ENCODE measurements around the gene RBMS3. TPM values are rescaled to one million over a fixed set of nuclear protein-coding genes. Genes with fewer than 3 reads are reported as not detected.

The RBMS3 gene
- total and polyA plus RNA-seq, 2 donors (not counting 1 experiment from before 2014, with no cell fraction given): 26.9 to 68.4 TPM

GRCh38 chr3:29594261-29594660 lies 313.4 kb downstream of the RBMS3 start:
- Histone ChIP-seq H3K36me3 (ENCODE audit: control insufficient read depth, insufficient read depth, low read length) (no peaks in the 10 kb centered on the region), H3K27me3 (ENCODE audit: control insufficient read depth, insufficient read depth, low read length) (no peaks in the 10 kb centered on the region), H3K9ac (ENCODE audit: insufficient read depth, low read length) (no peak overlapping the region), H3K4me3 (replicated peaks in 1 of 4; ENCODE audit: control extremely low read depth in 1 of 4, insufficient read depth in 1 of 4, low read depth in 3 of 4, low read length in 4 of 4) (no peak overlapping the region), H3K27ac (ENCODE audit: insufficient read depth, low read length) (no peak overlapping the region), H3K79me2 (ENCODE audit: control insufficient read depth, insufficient read depth, low read length) (no peaks in the 10 kb centered on the region), H2AFZ (ENCODE audit: low read length) (no peak overlapping the region), H3K9me3 (ENCODE audit: control insufficient read depth, insufficient read depth, low read depth, low read length) (no peaks in the 10 kb centered on the region), H4K20me1 (ENCODE audit: control insufficient read depth, extremely low read depth, insufficient read depth, low read length) (no peaks in the 10 kb centered on the region), H3K4me2 (ENCODE audit: extremely low read depth, insufficient read depth, low read length) (no peak overlapping the region), H3K4me1 (ENCODE audit: control insufficient read depth, extremely low read depth, insufficient read depth, low read length) (no peaks in the 10 kb centered on the region)
- no peak for TF ChIP-seq CTCF (conservative IDR thresholded peaks at IDR 0.05 in 1 of 2, IDR thresholded peaks at IDR 0.05 in 1 of 2; ENCODE audit: low read depth in 1 of 2, low read length in 2 of 2)
- TF ChIP-seq EZH2 (IDR thresholded peaks at IDR 0.05; ENCODE audit: low read length, missing control alignments): no peak
- peak; percentile 11 to 34 for DNase-seq (ENCODE audit: low read depth in 2 of 2)

GRCh38 chr3:29597376-29598008 lies 316.6 kb downstream of the RBMS3 start:
- Histone ChIP-seq H2AFZ (ENCODE audit: low read length) (peak overlapping the region; percentile 46), H4K20me1 (ENCODE audit: control insufficient read depth, extremely low read depth, insufficient read depth, low read length) (no peaks in the 10 kb centered on the region), H3K4me1 (ENCODE audit: control insufficient read depth, extremely low read depth, insufficient read depth, low read length) (no peaks in the 10 kb centered on the region), H3K27ac (ENCODE audit: insufficient read depth, low read length) (no peak overlapping the region), H3K4me2 (ENCODE audit: extremely low read depth, insufficient read depth, low read length) (peak overlapping the region; percentile 69), H3K36me3 (ENCODE audit: control insufficient read depth, insufficient read depth, low read length) (no peaks in the 10 kb centered on the region), H3K9ac (ENCODE audit: insufficient read depth, low read length) (no peak overlapping the region), H3K27me3 (ENCODE audit: control insufficient read depth, insufficient read depth, low read length) (no peaks in the 10 kb centered on the region), H3K4me3 (replicated peaks in 1 of 4; ENCODE audit: control extremely low read depth in 1 of 4, insufficient read depth in 1 of 4, low read depth in 3 of 4, low read length in 4 of 4) (peak overlapping the region in 3 of 4 experiments; percentile 0 to 15 (median 8)), H3K9me3 (ENCODE audit: control insufficient read depth, insufficient read depth, low read depth, low read length) (no peaks in the 10 kb centered on the region), H3K79me2 (ENCODE audit: control insufficient read depth, insufficient read depth, low read length) (no peaks in the 10 kb centered on the region)
- DNase-seq (ENCODE audit: low read depth in 2 of 2): peak; percentile 9 to 12
- no peak for TF ChIP-seq CTCF (conservative IDR thresholded peaks at IDR 0.05 in 1 of 2, IDR thresholded peaks at IDR 0.05 in 1 of 2; ENCODE audit: low read depth in 1 of 2, low read length in 2 of 2)
- no peak for TF ChIP-seq EZH2 (IDR thresholded peaks at IDR 0.05; ENCODE audit: low read length, missing control alignments)

- Histone ChIP-seq H3K79me2 (ENCODE audit: control insufficient read depth, insufficient read depth, low read length) (no peaks in the 10 kb centered on the region), H3K27ac (ENCODE audit: insufficient read depth, low read length) (no peak overlapping the region)
These were observed 321.2 kb downstream of the RBMS3 start for GRCh38 chr3:29601861-29602585.

More at GRCh38 chr3:29601861-29602585, 321.2 kb downstream of the RBMS3 start:
- Histone ChIP-seq H3K9me3 (ENCODE audit: control insufficient read depth, insufficient read depth, low read depth, low read length) (no peaks in the 10 kb centered on the region), H3K4me2 (ENCODE audit: extremely low read depth, insufficient read depth, low read length) (no peak overlapping the region), H2AFZ (ENCODE audit: low read length) (no peak overlapping the region), H3K9ac (ENCODE audit: insufficient read depth, low read length) (no peak overlapping the region), H3K36me3 (ENCODE audit: control insufficient read depth, insufficient read depth, low read length) (no peaks in the 10 kb centered on the region), H3K4me3 (replicated peaks in 1 of 4; ENCODE audit: control extremely low read depth in 1 of 4, insufficient read depth in 1 of 4, low read depth in 3 of 4, low read length in 4 of 4) (no peak overlapping the region), H3K27me3 (ENCODE audit: control insufficient read depth, insufficient read depth, low read length) (no peaks in the 10 kb centered on the region), H4K20me1 (ENCODE audit: control insufficient read depth, extremely low read depth, insufficient read depth, low read length) (no peaks in the 10 kb centered on the region), H3K4me1 (ENCODE audit: control insufficient read depth, extremely low read depth, insufficient read depth, low read length) (peaks cover 3% of the 10 kb centered on the region)
- DNase-seq (ENCODE audit: low read depth in 2 of 2): no peak
- TF ChIP-seq EZH2 (IDR thresholded peaks at IDR 0.05; ENCODE audit: low read length, missing control alignments) (no peak), CTCF (conservative IDR thresholded peaks at IDR 0.05 in 1 of 2, IDR thresholded peaks at IDR 0.05 in 1 of 2; ENCODE audit: low read depth in 1 of 2, low read length in 2 of 2) (no peak)
